HUES6 (cell line): ENCODE data around the gene STYXL1.
"Not testable (repeated sequence)": the region's sequence is repeated elsewhere in the genome, so short reads cannot be mapped to it uniquely, and the experiment has no call there.

Experiments used
- H3K27ac ChIP-seq: 2 replicates; pipeline ENCODE4 v1.7.0; 2013; ENCODE audit warnings: low read depth, mild to moderate bottlenecking, low read length, inconsistent platforms
- H3K27me3 ChIP-seq: 2 replicates; pipeline ENCODE4 v1.6.1; 2013; ENCODE audit warnings: low read length; ENCODE audit not compliant: control insufficient read depth, insufficient read depth
- H3K36me3 ChIP-seq: 2 replicates; pipeline ENCODE4 v1.6.1; 2013; ENCODE audit warnings: low read length; ENCODE audit not compliant: control insufficient read depth, insufficient read depth
- H3K4me1 ChIP-seq: 2 replicates; pipeline ENCODE4 v1.6.1; 2013; ENCODE audit warnings: low read length; ENCODE audit not compliant: control insufficient read depth, insufficient read depth
- H3K4me3 ChIP-seq: 2 replicates; pipeline ENCODE4 v1.5.1; 2013; ENCODE audit warnings: low read depth, low read length
- H3K9ac ChIP-seq: one replicate; pipeline ENCODE4 v1.6.1; 2013; ENCODE audit warnings: mild to moderate bottlenecking, low read length
- H3K9me3 ChIP-seq: 2 replicates; pipeline ENCODE4 v1.6.1; 2013; ENCODE audit warnings: low read depth, low read length; ENCODE audit not compliant: control insufficient read depth, insufficient read depth

STYXL1 gene

DNA sequence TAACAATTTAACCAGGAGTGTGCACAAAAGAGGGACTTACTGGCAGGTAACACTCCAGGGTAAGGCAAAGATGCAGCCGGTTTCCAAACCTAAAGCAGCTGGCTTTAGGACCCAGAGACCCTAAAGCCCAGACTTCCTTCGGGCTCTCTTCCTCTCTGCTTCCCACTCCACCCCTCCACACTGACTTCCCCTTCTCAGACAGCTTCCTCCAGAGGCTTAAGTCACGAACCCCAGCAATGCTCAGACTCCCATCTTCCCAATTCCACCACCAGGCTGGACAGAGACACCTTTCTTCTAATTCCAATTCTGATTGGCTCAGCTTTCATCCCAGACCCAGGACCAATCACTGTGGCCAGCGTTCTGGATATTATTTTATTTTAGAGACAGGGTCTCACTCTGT is 24.8 kb downstream of the STYXL1 start:
- H3K27me3 ChIP-seq = no peaks in the 10 kb centered on the region
- H3K9me3 ChIP-seq = no peaks in the 10 kb centered on the region
- H3K4me1 ChIP-seq = no peaks in the 10 kb centered on the region
- no peak overlapping the region for H3K27ac ChIP-seq
- no peak overlapping the region for H3K9ac ChIP-seq
- no peak overlapping the region for H3K4me3 ChIP-seq
- H3K36me3 ChIP-seq = peaks cover 21% of the 10 kb centered on the region

DNA sequence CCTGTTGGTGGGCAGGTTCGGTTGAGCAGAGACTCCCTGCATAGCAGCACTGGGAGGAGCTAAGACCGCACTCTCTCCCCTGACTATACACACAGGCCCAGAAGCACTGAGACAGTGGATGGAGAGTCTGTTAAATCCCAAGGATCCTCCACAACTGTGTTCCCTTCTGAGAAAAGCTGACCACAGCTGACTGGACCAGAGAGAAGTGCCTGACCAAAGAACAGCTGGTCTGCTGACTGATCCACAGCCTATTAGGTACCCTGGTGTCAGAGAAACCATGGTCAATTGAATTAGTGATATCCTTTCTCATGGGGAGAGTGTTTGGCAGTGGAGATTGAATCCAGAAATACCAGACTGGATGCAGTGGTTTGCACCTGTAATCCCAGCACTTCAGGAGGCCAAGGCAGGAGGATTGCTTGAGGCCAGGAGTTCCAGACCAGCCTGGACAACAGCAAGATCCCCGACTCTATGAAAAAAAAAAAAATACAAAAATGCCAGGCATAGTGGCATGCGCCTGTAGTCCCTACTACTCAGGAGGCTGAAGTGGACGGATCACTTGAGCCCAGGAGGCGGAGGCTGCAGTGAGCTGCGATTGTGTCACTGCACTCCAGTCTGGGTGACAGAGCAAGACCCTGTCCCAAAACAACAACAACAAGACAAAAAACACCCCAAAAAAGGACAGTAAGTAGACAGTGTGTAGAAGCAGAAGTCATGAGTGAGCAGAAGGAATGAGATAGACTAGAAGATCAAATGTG is 25.6 kb downstream of the STYXL1 start:
- H3K27me3 ChIP-seq = no peaks in the 10 kb centered on the region
- H3K4me3 ChIP-seq = no peak overlapping the region
- H3K27ac ChIP-seq = no peak overlapping the region
- no peaks in the 10 kb centered on the region for H3K4me1 ChIP-seq
- H3K36me3 ChIP-seq = peaks cover 21% of the 10 kb centered on the region
- no peaks in the 10 kb centered on the region for H3K9me3 ChIP-seq
- H3K9ac ChIP-seq = no peak overlapping the region

DNA sequence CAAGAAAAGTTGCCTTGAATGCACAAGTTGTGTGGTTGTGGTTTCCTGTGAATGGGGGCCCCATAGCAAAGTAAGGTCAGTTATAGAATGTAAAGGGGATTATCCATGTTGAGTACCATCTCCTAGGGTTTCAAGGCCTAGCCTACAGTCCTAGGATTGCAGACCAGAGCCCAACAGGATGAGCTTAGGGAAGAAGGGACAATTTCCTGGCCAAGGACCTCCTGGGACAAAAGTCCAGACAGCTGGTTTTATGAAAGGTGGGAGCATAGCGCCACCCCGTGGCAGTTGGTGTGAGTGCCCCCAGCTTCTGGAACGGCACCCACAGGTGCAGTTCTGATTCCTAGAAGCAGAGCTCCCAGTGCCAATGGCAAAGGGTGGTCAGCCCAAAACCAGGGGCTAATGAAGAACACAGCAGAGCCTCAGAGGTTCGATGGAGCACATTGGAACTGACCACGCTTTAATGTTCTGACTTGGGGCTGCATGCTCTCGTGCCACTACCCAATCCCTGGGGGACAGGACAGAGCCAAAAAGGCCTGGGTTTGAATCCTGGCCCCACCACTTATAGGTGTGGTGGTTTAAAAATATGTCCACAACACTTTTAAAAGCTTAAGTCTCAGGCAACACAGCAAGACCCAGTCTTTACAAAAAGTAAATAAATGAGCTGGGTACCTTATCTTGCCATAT is 27.6 kb downstream of the STYXL1 start:
- peaks cover 30% of the 10 kb centered on the region for H3K36me3 ChIP-seq
- H3K9ac ChIP-seq = no peak overlapping the region
- no peaks in the 10 kb centered on the region for H3K9me3 ChIP-seq
- no peak overlapping the region for H3K27ac ChIP-seq
- no peak overlapping the region for H3K4me3 ChIP-seq
- H3K27me3 ChIP-seq = no peaks in the 10 kb centered on the region
- H3K4me1 ChIP-seq = no peaks in the 10 kb centered on the region

DNA sequence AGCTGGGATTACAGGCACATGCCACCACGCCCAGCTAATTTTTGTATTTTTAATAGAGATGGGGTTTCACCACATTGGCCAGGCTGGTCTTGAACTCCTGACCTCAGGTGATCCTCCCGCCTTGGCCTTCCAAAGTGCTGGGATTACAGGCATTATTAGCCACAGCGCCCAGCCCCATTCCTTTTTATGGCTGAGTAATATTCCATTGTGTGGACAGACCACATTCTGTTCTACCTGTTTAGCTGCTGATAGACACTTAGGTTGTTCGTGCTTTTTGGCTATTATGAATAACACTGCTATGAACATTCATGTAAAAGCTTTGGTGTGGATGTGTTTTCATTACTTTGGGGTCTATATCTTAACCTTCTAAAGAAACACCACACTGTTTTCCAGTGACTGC is 29.3 kb downstream of the STYXL1 start:
- H3K4me3 ChIP-seq, H3K9me3 ChIP-seq, H3K4me1 ChIP-seq, H3K27ac ChIP-seq, H3K27me3 ChIP-seq, H3K9ac ChIP-seq: not testable (repeated sequence)
- peaks cover 32% of the 10 kb centered on the region for H3K36me3 ChIP-seq

DNA sequence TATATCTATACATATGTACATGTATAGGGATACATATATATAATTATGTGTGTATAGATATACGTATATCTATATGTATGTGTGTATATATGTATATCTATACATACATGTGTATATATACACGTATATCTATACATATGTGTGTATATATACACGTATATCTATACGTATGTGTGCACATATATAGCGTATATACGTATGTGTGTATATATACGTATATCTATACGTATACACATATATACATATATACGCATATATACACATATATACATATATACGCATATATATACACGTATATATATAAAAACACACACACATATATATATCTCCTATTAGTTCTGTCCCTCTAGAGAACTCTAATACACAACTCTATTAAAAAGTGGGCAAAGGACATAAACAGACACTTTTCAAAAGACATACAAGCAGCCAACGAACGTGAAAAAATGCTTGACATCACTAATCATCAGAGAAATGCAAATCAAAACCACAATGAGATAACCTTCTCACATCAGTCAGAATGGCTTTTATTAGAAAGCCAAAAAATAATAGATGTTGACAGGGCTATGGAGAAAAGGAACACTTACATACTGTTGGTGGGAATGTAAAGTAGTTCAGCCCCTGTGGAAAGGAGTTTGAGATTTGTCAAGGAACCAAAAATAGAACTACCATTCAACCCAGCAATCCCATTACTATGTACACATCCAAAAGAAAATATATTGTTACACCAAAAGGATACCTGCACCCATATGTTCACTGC is 31.4 kb downstream of the STYXL1 start:
- no peaks in the 10 kb centered on the region for H3K27me3 ChIP-seq
- H3K4me1 ChIP-seq = no peaks in the 10 kb centered on the region
- H3K27ac ChIP-seq = no peak overlapping the region
- H3K4me3 ChIP-seq = no peak overlapping the region
- H3K9ac ChIP-seq = no peak overlapping the region
- peaks cover 31% of the 10 kb centered on the region for H3K36me3 ChIP-seq
- H3K9me3 ChIP-seq = no peaks in the 10 kb centered on the region

DNA sequence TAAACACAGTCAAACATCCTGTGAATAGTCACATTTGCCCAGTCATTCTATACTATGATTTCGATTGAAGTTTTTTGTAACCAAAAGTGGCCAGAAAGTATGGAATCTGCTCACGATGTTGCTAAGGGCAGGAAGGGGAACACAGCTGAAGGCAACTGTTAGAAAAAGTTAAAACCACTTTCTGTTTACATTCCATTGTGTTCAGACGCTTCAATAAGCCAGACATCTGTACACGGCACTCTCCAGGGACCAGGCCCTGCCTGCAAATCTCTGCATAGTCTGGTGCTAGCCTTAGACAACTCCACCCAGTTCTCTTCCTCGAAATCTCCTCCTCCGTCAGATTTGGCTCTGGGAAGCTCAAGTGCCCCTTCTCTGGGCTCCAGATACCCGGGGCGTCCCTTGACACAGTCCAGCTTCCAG is 36.3 kb downstream of the STYXL1 start:
- Histone ChIP-seq H3K4me3 (no peak overlapping the region), H3K27me3 (no peaks in the 10 kb centered on the region), H3K9ac (no peak overlapping the region), H3K4me1 (no peaks in the 10 kb centered on the region), H3K9me3 (no peaks in the 10 kb centered on the region), H3K27ac (no peak overlapping the region), H3K36me3 (peaks cover 26% of the 10 kb centered on the region)

DNA sequence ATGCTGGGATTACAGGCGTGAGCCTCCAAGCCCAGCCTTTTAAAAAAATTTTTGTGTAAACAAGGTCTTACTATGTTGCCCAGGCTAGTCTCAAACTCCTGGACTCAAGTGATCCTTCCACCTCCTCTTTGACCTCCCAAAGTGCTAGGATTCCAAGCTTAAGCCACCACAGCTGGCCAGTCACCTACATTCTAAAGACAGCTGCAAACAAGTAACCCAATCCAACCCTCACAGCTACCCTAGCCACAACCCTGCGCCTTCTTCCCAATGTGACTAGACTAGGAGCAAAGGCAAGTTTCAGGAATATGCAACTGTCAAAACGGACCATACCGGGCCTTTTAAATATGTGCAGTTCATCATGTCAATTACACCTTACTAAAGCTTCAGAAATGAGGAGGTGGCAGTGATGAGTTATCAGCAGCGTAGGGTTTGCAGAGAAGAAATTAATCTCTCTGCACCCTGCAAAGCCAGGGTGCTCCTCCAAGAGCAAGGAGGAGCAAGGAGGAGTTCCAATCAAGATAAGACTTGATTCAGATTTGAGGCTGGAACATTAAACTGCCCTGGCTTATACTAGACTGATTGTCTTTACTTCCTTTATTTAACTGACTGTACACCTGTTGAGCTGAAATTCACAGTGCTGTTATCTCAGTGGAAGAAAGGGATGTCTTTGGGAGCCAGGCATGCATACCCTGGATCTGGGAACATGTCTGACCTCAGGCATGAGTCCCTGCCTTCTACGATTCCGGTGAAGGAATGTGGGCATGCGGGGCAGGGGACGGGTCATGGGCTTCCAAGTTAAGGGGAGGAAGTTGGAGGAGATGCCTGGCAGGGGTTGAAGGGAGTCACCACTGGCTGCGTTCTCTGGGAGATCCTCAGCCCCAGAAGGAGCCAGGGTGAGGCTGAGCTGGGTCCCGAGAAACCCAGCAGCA is 37.9 kb downstream of the STYXL1 start:
- H3K27ac ChIP-seq = no peak overlapping the region

DNA sequence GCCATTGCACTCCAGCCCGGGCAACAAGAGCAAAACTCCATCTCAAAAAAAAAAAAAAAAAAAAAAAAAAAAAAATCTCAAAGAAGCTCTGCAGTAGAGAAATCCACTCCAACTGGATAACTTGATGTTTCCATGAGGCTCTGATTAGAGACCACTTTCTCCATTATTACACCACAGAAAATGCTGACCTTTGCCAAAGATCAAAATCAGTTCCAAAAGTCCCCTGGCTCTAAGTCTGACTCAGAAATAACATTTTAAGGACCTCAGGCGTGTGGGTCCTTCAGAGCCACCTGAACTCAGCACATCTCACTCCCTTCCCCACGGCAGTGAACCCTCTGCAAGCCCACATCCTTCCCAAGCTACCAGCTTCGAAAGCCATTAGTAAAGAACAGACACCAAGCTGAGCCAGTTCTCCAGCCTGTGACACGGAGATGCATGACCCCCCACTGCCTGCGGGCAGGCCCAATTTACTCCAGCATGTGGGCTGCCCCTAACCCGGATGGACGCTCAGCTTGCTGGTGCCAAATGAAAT is 39.6 kb downstream of the STYXL1 start:
- Histone ChIP-seq H3K27ac (no peak overlapping the region), H3K4me3 (no peak overlapping the region), H3K27me3 (no peaks in the 10 kb centered on the region), H3K9ac (no peak overlapping the region), H3K9me3 (no peaks in the 10 kb centered on the region), H3K4me1 (no peaks in the 10 kb centered on the region), H3K36me3 (peaks cover 26% of the 10 kb centered on the region)

More for the DNA sequence above, 37.9 kb downstream of the STYXL1 start:
- no peak overlapping the region for H3K9ac ChIP-seq
- H3K27me3 ChIP-seq = no peaks in the 10 kb centered on the region
- H3K4me1 ChIP-seq = no peaks in the 10 kb centered on the region
- no peaks in the 10 kb centered on the region for H3K9me3 ChIP-seq
- H3K36me3 ChIP-seq = peaks cover 23% of the 10 kb centered on the region
- no peak overlapping the region for H3K4me3 ChIP-seq

DNA sequence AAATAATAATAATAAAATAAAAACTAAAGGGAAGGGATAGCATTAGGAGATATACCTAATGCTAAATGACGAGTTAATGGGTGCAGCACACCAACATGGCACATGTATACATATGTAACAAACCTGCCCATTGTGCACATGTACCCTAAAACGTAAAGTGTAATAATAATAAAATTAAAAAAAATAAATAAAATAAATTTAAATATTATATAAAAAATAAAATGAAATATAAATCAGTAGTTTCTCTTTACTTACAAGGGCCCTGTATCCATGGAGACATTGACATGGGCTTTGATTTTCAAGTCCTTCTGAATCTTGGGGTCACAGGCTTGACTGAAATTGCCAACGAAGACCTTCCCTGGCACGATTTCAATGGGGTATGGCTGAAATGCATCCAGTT is 42.8 kb downstream of the STYXL1 start:
- not testable (repeated sequence) for H3K9ac ChIP-seq, H3K27me3 ChIP-seq, H3K27ac ChIP-seq, H3K9me3 ChIP-seq, H3K4me1 ChIP-seq, H3K4me3 ChIP-seq
- peaks cover 39% of the 10 kb centered on the region for H3K36me3 ChIP-seq

DNA sequence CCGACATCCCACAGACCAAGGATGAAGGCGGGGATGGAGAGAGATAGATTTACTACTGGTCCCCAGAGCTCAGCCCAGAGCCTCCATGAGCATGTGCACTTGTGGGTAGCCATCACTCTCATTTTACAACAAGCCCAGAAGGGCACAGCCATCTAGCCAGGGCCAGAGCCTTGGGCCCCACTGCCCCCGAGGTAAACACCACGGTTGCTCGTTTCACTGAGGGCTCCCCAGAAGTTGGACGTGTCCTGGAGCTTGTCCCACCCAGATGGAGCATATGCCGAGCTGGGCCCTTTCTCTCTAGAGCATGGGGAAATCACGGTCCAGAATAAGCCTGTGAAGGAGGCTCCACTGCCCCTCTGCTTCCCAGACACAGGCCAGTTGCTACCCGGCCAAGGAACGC is 44.4 kb downstream of the STYXL1 start:
- Histone ChIP-seq H3K36me3 (peaks cover 39% of the 10 kb centered on the region), H3K27ac (no peak overlapping the region), H3K9ac (no peak overlapping the region), H3K4me3 (no peak overlapping the region), H3K4me1 (no peaks in the 10 kb centered on the region), H3K27me3 (no peaks in the 10 kb centered on the region), H3K9me3 (no peaks in the 10 kb centered on the region)
